HepG2 (cell line): ENCODE results near the gene PCBP1. TPM values are rescaled to one million over a fixed set of nuclear protein-coding genes. Genes with fewer than 3 reads are reported as not detected.

Source experiments
- ADNP ChIP-seq: sonication (generic); formaldehyde crosslinking; IDR thresholded peaks from 2 replicates; pipeline ENCODE4 v1.4.0; 2020; ENCODE audit warnings: missing genetic modification reagents
- CTCF ChIP-seq: sonication (generic); formaldehyde crosslinking; IDR thresholded peaks from 2 replicates; pipeline ENCODE4 v1.5.0; 2020; ENCODE audit warnings: mild to moderate bottlenecking, missing genetic modification reagents, moderate library complexity
- EP300 ChIP-seq, 3 experiments: sonication (generic) in 1 of 3; formaldehyde crosslinking in 1 of 3; IDR thresholded peaks; 2 replicates each; pipeline versions ENCODE4 v1.5.1 to v1.6.1; 2011 to 2020; ENCODE audit warnings: low read depth in 2 of 3, low read length in 2 of 3, borderline replicate concordance in 1 of 3, improper control_type of control experiment in 1 of 3, mild to moderate bottlenecking in 1 of 3, missing genetic modification reagents in 1 of 3, moderate library complexity in 1 of 3
- ETV6 ChIP-seq: sonication (generic); formaldehyde crosslinking; conservative IDR thresholded peaks from 2 replicates; pipeline ENCODE4 v1.4.0; 2020; ENCODE audit warnings: missing genetic modification reagents
- HNRNPK ChIP-seq: fragments of 200-400 bp; formaldehyde crosslinking; IDR thresholded peaks from 2 replicates; pipeline ENCODE4 v1.6.1; 2018; ENCODE audit warnings: low read length, low read depth, moderate library complexity, mild to moderate bottlenecking; ENCODE audit not compliant: poor library complexity, severe bottlenecking
- JUND ChIP-seq: sonication (generic); formaldehyde crosslinking; IDR thresholded peaks from 2 replicates; pipeline ENCODE4 v1.8.0; 2022; ENCODE audit warnings: mild to moderate bottlenecking, missing genetic modification reagents
- KAT2B ChIP-seq: fragments of 150-350 bp; IDR thresholded peaks from 2 replicates; pipeline ENCODE4 v1.6.1; 2014; ENCODE audit warnings: low read depth, low read length, borderline replicate concordance
- MEF2D ChIP-seq: sonication (generic); formaldehyde crosslinking; IDR thresholded peaks from 2 replicates; pipeline ENCODE4 v1.5.1; 2020; ENCODE audit warnings: mild to moderate bottlenecking, missing genetic modification reagents
- POLR2A ChIP-seq, 2 experiments: IDR thresholded peaks; 2 replicates each; pipeline ENCODE4 v1.6.1; 2011; ENCODE audit warnings: low read depth in 2 of 2, low read length in 2 of 2, mild to moderate bottlenecking in 1 of 2, moderate library complexity in 1 of 2; ENCODE audit not compliant: insufficient read depth in 1 of 2
- SALL1 ChIP-seq: sonication (generic); formaldehyde crosslinking; IDR thresholded peaks from 2 replicates; pipeline ENCODE4 v1.8.0; 2022; ENCODE audit warnings: mild to moderate bottlenecking, missing genetic modification reagents
- SP140L ChIP-seq: sonication (generic); formaldehyde crosslinking; IDR thresholded peaks from 2 replicates; pipeline ENCODE4 v1.4.0; 2020; ENCODE audit warnings: missing genetic modification reagents, borderline replicate concordance
- ZBTB39 ChIP-seq: sonication (generic); formaldehyde crosslinking; IDR thresholded peaks from 2 replicates; pipeline ENCODE4 v1.5.0; 2020; ENCODE audit warnings: missing genetic modification reagents
- ZBTB8A ChIP-seq: sonication (generic); formaldehyde crosslinking; IDR thresholded peaks from 2 replicates; pipeline ENCODE4 v1.4.0; 2020; ENCODE audit warnings: mild to moderate bottlenecking, low read depth, missing genetic modification reagents, borderline replicate concordance
- ZNF256 ChIP-seq: sonication (generic); formaldehyde crosslinking; conservative IDR thresholded peaks from 2 replicates; pipeline ENCODE4 v1.4.0; 2020; ENCODE audit warnings: missing genetic modification reagents
- ZNF432 ChIP-seq: sonication (generic); formaldehyde crosslinking; IDR thresholded peaks from 2 replicates; pipeline ENCODE4 v1.5.0; 2020; ENCODE audit warnings: missing genetic modification reagents, mild to moderate bottlenecking, borderline replicate concordance
- ZNF780A ChIP-seq: sonication (generic); formaldehyde crosslinking; IDR thresholded peaks from 2 replicates; pipeline ENCODE4 v1.8.0; 2022; ENCODE audit warnings: mild to moderate bottlenecking, missing genetic modification reagents, moderate library complexity
- ZNF790 ChIP-seq: sonication (generic); formaldehyde crosslinking; IDR thresholded peaks from 2 replicates; pipeline ENCODE4 v1.8.0; 2022; ENCODE audit warnings: missing genetic modification reagents, mild to moderate bottlenecking, borderline replicate concordance
- polyA plus RNA-seq, 8 experiments: library from polyadenylated mRNA; depleted of rRNA in 3 of 8; stranded (reverse) in 7 of 8; unstranded in 1 of 8; fragments of >200 nt; fragmentation: Illumina TruSeq in 4 of 8; extraction: Trizol in 4 of 8; gene quantifications; 2 replicates each; pipeline versions ENCODE4 v1.2.1 to v1.2.3, GENCODE V29; 2011 to 2016; ENCODE audit warnings: low read depth in 4 of 8, missing spikeins in 1 of 8, mixed read lengths in 1 of 8; ENCODE audit not compliant: insufficient read depth in 1 of 8
- total RNA-seq, 5 experiments: library from RNA; depleted of rRNA; stranded (reverse); fragments of >200 nt; fragmentation: Illumina TruSeq; extraction: Trizol; gene quantifications; 2 replicates each; pipeline ENCODE4 v1.2.3, GENCODE V29; 2016; ENCODE audit warnings: low read depth in 1 of 5
- TF ChIP-seq, protein P1 (sequence below): IDR thresholded peaks from 2 replicates; pipeline ENCODE4 v1.6.1; 2018; ENCODE audit warnings: missing genetic modification reagents, mild to moderate bottlenecking, missing compliant biosample characterization
- TF ChIP-seq, protein P2 (sequence below): fragments of 450-650 bp; IDR thresholded peaks from 2 replicates; pipeline ENCODE4 v1.6.1; 2017; ENCODE audit warnings: mild to moderate bottlenecking

The PCBP1 gene
- total and polyA plus RNA-seq, 2 of the 13 experiments (the other 11 are each of a cell fraction or from before 2014, with no cell fraction given): 32.0 to 137 TPM

DNA sequence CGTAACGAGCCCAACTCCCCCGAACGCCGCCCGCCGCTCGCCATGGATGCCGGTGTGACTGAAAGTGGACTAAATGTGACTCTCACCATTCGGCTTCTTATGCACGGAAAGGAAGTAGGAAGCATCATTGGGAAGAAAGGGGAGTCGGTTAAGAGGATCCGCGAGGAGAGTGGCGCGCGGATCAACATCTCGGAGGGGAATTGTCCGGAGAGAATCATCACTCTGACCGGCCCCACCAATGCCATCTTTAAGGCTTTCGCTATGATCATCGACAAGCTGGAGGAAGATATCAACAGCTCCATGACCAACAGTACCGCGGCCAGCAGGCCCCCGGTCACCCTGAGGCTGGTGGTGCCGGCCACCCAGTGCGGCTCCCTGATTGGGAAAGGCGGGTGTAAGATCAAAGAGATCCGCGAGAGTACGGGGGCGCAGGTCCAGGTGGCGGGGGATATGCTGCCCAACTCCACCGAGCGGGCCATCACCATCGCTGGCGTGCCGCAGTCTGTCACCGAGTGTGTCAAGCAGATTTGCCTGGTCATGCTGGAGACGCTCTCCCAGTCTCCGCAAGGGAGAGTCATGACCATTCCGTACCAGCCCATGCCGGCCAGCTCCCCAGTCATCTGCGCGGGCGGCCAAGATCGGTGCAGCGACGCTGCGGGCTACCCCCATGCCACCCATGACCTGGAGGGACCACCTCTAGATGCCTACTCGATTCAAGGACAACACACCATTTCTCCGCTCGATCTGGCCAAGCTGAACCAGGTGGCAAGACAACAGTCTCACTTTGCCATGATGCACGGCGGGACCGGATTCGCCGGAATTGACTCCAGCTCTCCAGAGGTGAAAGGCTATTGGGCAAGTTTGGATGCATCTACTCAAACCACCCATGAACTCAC lies 673 bp downstream of the PCBP1 start (continued):
- TF ChIP-seq CTCF (CRISPR knock-in tag): peak; percentile 56
- TF ChIP-seq EP300 (IDR thresholded peaks at IDR 0.05; ENCODE audit: low read depth in 2 of 2, low read length in 2 of 2): no peak
- TF ChIP-seq EP300 (CRISPR knock-in tag; IDR thresholded peaks at IDR 0.05; ENCODE audit: borderline replicate concordance): peak; percentile 8; the same call in 1 of the 2 replicates
- peak; percentile 57; the same call in 1 of the 2 replicates for TF ChIP-seq ETV6 (CRISPR knock-in tag)
- TF ChIP-seq ZNF780A (CRISPR knock-in tag): 0 out of 2 replicates have a peak, but pooled peaks have one; percentile 22
- no peak for TF ChIP-seq HNRNPK
- TF ChIP-seq, protein P1, sequence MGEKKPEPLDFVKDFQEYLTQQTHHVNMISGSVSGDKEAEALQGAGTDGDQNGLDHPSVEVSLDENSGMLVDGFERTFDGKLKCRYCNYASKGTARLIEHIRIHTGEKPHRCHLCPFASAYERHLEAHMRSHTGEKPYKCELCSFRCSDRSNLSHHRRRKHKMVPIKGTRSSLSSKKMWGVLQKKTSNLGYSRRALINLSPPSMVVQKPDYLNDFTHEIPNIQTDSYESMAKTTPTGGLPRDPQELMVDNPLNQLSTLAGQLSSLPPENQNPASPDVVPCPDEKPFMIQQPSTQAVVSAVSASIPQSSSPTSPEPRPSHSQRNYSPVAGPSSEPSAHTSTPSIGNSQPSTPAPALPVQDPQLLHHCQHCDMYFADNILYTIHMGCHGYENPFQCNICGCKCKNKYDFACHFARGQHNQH (CRISPR knock-in tag): 0 out of 2 replicates have a peak, but pooled peaks have one; percentile 21
- TF ChIP-seq ADNP: no peak
- TF ChIP-seq POLR2A (IDR thresholded peaks at IDR 0.05; ENCODE audit: insufficient read depth in 1 of 2, low read depth in 2 of 2, low read length in 2 of 2): peak; percentile 70 to 85
- no peak for TF ChIP-seq JUND (CRISPR knock-in tag)
- no peak for TF ChIP-seq ZNF432 (CRISPR knock-in tag)
- peak; percentile 71; the same call in 1 of the 2 replicates for TF ChIP-seq MEF2D (CRISPR knock-in tag)
- TF ChIP-seq ZBTB39 (CRISPR knock-in tag): no peak
- TF ChIP-seq ZNF256 (CRISPR knock-in tag): no peak
- TF ChIP-seq KAT2B: no peak
- no peak for TF ChIP-seq ZBTB8A (CRISPR knock-in tag)
- peak; percentile 94; the same call in 1 of the 2 replicates for TF ChIP-seq ZNF790
- TF ChIP-seq SALL1 (CRISPR knock-in tag): peak; percentile 64; the same call in 1 of the 2 replicates
- TF ChIP-seq SP140L (CRISPR knock-in tag): no peak
- TF ChIP-seq, protein P2, sequence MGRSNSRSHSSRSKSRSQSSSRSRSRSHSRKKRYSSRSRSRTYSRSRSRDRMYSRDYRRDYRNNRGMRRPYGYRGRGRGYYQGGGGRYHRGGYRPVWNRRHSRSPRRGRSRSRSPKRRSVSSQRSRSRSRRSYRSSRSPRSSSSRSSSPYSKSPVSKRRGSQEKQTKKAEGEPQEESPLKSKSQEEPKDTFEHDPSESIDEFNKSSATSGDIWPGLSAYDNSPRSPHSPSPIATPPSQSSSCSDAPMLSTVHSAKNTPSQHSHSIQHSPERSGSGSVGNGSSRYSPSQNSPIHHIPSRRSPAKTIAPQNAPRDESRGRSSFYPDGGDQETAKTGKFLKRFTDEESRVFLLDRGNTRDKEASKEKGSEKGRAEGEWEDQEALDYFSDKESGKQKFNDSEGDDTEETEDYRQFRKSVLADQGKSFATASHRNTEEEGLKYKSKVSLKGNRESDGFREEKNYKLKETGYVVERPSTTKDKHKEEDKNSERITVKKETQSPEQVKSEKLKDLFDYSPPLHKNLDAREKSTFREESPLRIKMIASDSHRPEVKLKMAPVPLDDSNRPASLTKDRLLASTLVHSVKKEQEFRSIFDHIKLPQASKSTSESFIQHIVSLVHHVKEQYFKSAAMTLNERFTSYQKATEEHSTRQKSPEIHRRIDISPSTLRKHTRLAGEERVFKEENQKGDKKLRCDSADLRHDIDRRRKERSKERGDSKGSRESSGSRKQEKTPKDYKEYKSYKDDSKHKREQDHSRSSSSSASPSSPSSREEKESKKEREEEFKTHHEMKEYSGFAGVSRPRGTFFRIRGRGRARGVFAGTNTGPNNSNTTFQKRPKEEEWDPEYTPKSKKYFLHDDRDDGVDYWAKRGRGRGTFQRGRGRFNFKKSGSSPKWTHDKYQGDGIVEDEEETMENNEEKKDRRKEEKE: no peak
